HG03039 (cell line): ENCODE results near the gene DIAPH1.

Experiments used
- ATAC-seq: cut with Tn5 transposase; IDR thresholded peaks from one replicate; pipeline ENCODE4 v1.9.1; 2021; ENCODE audit warnings: mild to moderate bottlenecking, moderate library complexity; ENCODE audit not compliant: unreplicated experiment

DIAPH1 gene

DNA sequence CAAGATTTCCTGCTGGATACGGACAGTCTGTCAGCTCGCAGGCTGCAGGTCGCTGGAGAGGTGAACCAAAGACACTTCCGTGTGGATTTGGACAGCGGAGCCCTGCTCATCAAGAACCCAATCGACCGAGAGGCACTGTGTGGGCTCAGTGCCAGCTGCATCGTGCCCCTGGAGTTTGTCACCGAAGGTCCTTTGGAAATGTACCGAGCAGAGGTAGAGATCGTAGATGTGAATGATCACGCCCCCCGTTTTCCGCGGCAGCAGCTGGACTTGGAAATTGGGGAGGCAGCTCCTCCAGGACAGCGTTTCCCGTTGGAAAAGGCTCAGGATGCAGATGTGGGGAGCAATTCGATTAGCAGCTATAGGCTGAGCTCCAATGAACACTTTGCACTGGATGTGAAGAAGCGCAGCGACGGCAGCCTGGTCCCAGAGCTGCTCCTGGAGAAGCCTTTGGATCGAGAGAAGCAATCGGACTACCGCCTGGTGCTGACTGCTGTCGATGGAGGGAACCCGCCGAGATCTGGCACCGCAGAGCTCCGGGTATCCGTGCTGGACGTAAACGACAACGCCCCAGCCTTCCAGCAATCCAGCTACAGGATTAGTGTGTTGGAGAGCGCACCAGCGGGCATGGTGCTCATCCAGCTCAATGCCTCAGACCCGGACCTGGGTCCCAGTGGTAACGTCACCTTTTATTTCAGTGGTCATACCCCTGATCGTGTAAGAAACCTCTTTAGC lies 133.3 kb downstream of the DIAPH1 start:
- ATAC-seq = no peak

DNA sequence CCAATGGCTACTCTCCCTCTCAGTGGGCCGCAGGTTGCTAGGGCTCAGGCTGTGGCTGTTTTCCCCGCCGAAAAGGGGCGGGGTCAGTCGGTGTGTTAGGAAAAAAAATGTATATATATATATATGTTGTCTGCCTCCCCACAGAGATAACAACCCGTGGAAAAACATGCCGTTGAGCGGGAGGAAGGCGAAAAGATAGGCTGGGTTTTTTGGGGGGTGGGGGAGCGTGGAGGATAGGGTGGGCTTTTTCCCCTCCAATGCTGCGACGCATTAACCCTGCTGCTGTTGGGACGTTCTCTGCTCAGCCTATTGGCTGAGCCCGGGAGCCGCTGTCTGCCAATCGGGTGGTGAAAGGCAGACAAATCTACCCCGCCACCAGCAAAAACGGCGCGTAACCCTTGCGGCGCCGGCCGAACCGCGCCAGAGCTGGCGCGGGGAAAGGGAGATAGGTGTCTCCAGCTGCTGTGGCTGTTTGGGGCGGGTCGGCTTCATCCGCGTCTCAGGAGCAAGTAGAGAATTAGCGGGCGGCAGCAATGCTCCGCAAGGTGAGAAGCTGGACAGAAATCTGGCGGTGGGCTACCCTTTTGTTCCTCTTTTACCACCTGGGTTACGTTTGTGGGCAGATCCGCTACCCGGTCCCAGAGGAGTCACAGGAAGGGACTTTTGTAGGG lies 134.0 kb downstream of the DIAPH1 start, which contains the start of gene PCDHGC4:
Gene PCDHGC4, plus strand, starts transcription at position 390 of the 671 bp plus-strand sequence. Its CDS starts 144 bp downstream, at position 534.
- ATAC-seq = no peak

GRCh38 chr5:141484310-141484640 lies 134.5 kb downstream of the DIAPH1 start:
- ATAC-seq = no peak

DNA sequence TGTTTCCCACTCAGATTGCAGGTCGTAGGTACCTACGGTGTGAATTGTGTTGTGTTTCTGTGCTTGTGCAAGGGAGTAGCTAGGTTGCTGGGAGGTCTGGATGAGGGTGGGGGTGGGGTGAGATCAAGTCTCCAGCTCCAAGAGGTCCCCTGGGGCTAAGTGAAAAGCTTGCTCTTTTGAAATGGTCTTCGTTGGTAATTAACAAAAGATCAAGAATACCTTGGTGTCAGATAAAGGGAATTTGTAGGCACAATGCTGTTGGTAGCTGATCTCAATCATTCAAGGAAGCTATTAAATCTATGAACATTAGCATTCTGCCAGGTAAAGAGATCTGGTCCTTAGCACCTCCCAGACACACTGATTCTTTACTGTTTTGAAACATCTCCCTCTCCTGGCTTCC lies 134.9 kb downstream of the DIAPH1 start:
- no peak for ATAC-seq

- no peak for ATAC-seq
These were observed 139.0 kb downstream of the DIAPH1 start for GRCh38 chr5:141479776-141480175.

DNA sequence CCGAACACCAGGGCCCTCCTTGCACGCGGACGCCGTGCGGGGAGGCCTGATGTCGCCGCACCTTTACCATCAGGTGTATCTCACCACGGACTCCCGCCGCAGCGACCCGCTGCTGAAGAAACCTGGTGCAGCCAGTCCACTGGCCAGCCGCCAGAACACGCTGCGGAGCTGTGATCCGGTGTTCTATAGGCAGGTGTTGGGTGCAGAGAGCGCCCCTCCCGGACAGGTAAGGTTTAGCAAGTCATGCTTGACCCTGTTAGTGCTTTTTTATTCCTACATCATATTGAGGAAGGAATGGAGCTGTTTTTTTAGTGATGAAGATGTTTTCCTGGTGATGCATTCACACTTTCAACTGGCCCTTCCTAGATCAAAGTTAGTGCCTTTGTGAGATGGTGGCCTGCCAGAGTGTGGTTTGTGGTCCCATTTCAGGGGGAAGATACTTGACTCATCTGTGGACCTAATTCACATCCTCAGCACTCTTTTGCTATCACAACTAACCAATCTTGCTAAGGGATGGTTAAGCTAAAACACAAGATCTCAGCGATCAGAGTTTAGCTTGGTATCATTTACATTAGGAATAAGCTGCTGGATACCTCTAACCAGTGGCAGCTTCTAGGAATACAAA lies 140.4 kb downstream of the DIAPH1 start:
- ATAC-seq = no peak

DNA sequence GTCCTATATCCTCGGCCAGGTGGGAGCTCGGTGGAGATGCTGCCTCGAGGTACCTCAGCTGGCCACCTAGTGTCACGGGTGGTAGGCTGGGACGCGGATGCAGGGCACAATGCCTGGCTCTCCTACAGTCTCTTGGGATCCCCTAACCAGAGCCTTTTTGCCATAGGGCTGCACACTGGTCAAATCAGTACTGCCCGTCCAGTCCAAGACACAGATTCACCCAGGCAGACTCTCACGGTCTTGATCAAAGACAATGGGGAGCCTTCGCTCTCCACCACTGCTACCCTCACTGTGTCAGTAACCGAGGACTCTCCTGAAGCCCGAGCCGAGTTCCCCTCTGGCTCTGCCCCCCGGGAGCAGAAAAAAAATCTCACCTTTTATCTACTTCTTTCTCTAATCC lies 141.0 kb downstream of the DIAPH1 start:
- ATAC-seq = no peak

- no peak for ATAC-seq
These were observed 141.7 kb downstream of the DIAPH1 start for GRCh38 chr5:141477044-141477575.

DNA sequence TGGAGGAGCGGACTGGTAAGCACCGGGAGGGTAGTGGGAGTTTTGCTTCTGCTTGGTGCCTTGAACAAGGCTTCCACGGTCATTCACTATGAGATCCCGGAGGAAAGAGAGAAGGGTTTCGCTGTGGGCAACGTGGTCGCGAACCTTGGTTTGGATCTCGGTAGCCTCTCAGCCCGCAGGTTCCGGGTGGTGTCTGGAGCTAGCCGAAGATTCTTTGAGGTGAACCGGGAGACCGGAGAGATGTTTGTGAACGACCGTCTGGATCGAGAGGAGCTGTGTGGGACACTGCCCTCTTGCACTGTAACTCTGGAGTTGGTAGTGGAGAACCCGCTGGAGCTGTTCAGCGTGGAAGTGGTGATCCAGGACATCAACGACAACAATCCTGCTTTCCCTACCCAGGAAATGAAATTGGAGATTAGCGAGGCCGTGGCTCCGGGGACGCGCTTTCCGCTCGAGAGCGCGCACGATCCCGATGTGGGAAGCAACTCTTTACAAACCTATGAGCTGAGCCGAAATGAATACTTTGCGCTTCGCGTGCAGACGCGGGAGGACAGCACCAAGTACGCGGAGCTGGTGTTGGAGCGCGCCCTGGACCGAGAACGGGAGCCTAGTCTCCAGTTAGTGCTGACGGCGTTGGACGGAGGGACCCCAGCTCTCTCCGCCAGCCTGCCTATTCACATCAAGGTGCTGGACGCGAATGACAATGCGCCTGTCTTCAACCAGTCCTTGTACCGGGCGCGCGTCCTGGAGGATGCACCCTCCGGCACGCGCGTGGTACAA lies 142.5 kb downstream of the DIAPH1 start:
- ATAC-seq = peak; percentile 26

DNA sequence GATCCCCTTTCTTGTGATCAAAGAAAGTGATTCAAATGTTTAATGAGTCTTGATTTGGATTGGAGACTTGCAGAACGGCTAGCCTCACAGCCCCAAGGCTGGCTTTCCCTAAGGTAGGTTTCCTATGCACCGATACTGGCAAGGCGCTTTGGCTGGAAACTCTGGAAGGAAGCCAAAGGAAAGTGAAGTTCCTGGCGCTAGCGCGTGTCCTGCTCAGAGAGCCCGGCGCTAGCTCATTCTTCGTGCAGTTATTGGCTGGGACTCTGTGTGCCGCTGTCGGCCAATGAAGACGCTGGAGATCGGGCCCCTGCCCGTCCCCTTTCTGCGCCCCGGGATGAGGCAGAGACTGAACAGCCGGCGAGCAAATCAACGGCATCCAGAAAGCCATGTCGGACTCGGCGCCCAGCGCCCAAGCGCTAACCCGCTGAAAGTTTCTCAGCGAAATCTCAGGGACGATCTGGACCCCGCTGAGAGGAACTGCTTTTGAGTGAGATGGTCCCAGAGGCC lies 143.1 kb downstream of the DIAPH1 start, which contains the start of gene PCDHGC3:
Gene PCDHGC3, plus strand, starts transcription at position 342 of the 507 bp plus-strand sequence. Its CDS starts 151 bp downstream, at position 493.
- peak; percentile 99 for ATAC-seq

DNA sequence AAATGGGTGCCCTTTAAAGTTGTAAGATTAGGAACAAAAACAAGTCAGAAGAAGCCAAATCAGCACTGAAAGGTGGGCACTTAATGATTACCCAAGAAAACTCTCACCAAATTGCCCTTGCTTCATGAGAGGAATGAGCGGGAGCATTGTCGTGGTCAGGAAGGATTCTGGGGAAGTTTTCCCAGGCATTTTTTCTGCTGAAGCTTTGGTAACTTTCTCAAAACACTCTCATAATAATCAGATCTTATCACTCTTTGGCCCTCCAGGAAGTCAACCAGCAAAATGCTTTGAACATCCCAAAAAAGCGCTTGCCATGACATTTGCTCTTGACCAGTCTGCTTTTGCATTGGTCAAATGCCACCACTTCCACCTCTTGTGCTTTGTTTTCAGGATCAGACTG lies 153.4 kb downstream of the DIAPH1 start:
- no peak for ATAC-seq
